Left ventricle myocardium inferior (tissue), 1 donor: ENCODE data around the gene SGCB. TPM values are rescaled to one million over a fixed set of nuclear protein-coding genes. Genes with fewer than 3 reads are reported as not detected.
"Not testable (repeated sequence)": the region's sequence is repeated elsewhere in the genome, so short reads cannot be mapped to it uniquely, and the experiment has no call there.

Source experiments
- DNase-seq: peaks from one replicate; pipeline ENCODE4 v3.0.0-alpha.2; 2020
- H3K27ac ChIP-seq: fragments of 200-600 bp; replicated peaks from 2 replicates; pipeline ENCODE4 v1.8.0; 2021
- H3K27me3 ChIP-seq: fragments of 200-600 bp; 2 replicates; pipeline ENCODE4 v1.8.0; 2021; ENCODE audit warnings: low read depth
- H3K36me3 ChIP-seq: fragments of 200-600 bp; 2 replicates; pipeline ENCODE4 v1.8.0; 2021
- H3K4me1 ChIP-seq: fragments of 200-600 bp; 2 replicates; pipeline ENCODE4 v1.8.0; 2021
- H3K4me3 ChIP-seq: fragments of 200-600 bp; 2 replicates; pipeline ENCODE4 v1.8.0; 2021; ENCODE audit warnings: mild to moderate bottlenecking, moderate library complexity
- H3K9me3 ChIP-seq: fragments of 200-600 bp; replicated peaks from 2 replicates; pipeline ENCODE4 v1.8.0; 2021
- CTCF ChIP-seq: fragments of 200-600 bp; IDR thresholded peaks from 2 replicates; pipeline ENCODE4 v1.8.0; 2021; ENCODE audit warnings: antibody characterized with exemption, mild to moderate bottlenecking, borderline replicate concordance
- intact Hi-C: fragments of 100-400 bp; cut with micrococcal nuclease; formaldehyde crosslinking; loops from one replicate; pipeline ENCODE4 v1.11.0; 2022
- long read RNA-seq: library from polyadenylated mRNA; unstranded; transcript quantifications from one replicate; pipeline ENCODE4 v2.0.0, GENCODE V29; 2021
- total RNA-seq: library from RNA; stranded (reverse); fragmentation: NEBNext Ultra II Directional; extraction: Animal tissue kit (Norgen Biotek cat#: 25700); gene quantifications from one replicate; pipeline ENCODE4 v1.2.1, GENCODE V29; 2021
- donor health status: DM: no; HTN: yes; CAD: no; lungs with severe emphysema.

SGCB gene
- total RNA-seq, result 78.8 TPM
- long read RNA-seq, full-length matches to known transcripts, result 302 of 333 reads
- long read RNA-seq, partial matches to known transcripts, result 7 of 333 reads
- long read RNA-seq, other reads (novel, unspliced or antisense), result 24 of 333 reads

- intact Hi-C loops, result no loop called here
Observed at GRCh38 chr4:52038103-52038912, at the start of gene SGCB. Gene SGCB, minus strand, starts transcription at chr4:52038299. Its CDS starts 40 bp downstream, at chr4:52038259.

GRCh38 chr4:52086425-52086824 is 48.3 kb upstream of the SGCB start:
- H3K4me3 ChIP-seq, H3K27me3 ChIP-seq, DNase-seq, intact Hi-C loops, H3K27ac ChIP-seq, H3K36me3 ChIP-seq, H3K4me1 ChIP-seq: not testable (repeated sequence)
- H3K9me3 ChIP-seq, result peaks cover 15% of the 10 kb centered on the region

More at GRCh38 chr4:52038103-52038912, at the start of gene SGCB:
- Histone ChIP-seq H3K27me3 (peaks cover 7% of the 10 kb centered on the region), H3K27ac (peak within 1 kb of the TSS; percentile 93), H3K9me3 (no peaks in the 10 kb centered on the region), H3K4me3 (peak within 1 kb of the TSS; percentile 90), H3K4me1 (peaks cover 45% of the 10 kb centered on the region), H3K36me3 (no peaks in the 10 kb centered on the region)
- peak; percentile 76 for DNase-seq
- TF ChIP-seq CTCF, result peak; percentile 18

- no peaks in the 10 kb centered on the region for H3K27me3 ChIP-seq
- no peak for DNase-seq
- H3K36me3 ChIP-seq, result no peaks in the 10 kb centered on the region
- H3K4me3 ChIP-seq, result no peak overlapping the region
- TF ChIP-seq CTCF, result no peak
- peaks cover under 1% of the 10 kb centered on the region for H3K9me3 ChIP-seq
- intact Hi-C loops, result no loop called here
- no peak overlapping the region for H3K27ac ChIP-seq
- peaks cover 6% of the 10 kb centered on the region for H3K4me1 ChIP-seq
Observed at GRCh38 chr4:52081216-52081615, 43.1 kb upstream of the SGCB start.

GRCh38 chr4:52079659-52080058 is 41.6 kb upstream of the SGCB start:
- no peaks in the 10 kb centered on the region for H3K36me3 ChIP-seq
- intact Hi-C loops, result no loop called here
- H3K27ac ChIP-seq, result no peak overlapping the region
- TF ChIP-seq CTCF, result no peak
- no peaks in the 10 kb centered on the region for H3K27me3 ChIP-seq
- no peak overlapping the region for H3K4me3 ChIP-seq
- peaks cover 6% of the 10 kb centered on the region for H3K4me1 ChIP-seq
- no peaks in the 10 kb centered on the region for H3K9me3 ChIP-seq
- no peak for DNase-seq

- DNase-seq, result peak; percentile 15
- no peak overlapping the region for H3K27ac ChIP-seq
- TF ChIP-seq CTCF, result no peak
- H3K27me3 ChIP-seq, result no peaks in the 10 kb centered on the region
- H3K36me3 ChIP-seq, result no peaks in the 10 kb centered on the region
- peaks cover 6% of the 10 kb centered on the region for H3K4me1 ChIP-seq
- intact Hi-C loops, result no loop called here
- H3K4me3 ChIP-seq, result peak overlapping the region; percentile 41
- H3K9me3 ChIP-seq, result no peaks in the 10 kb centered on the region
Observed at GRCh38 chr4:52076731-52077130, 38.6 kb upstream of the SGCB start.
